Posterior vena cava (tissue), 2 donors: Measurements from ENCODE around the gene BICC1. TPM values are rescaled to one million over a fixed set of nuclear protein-coding genes. Genes with fewer than 3 reads are reported as not detected.

Experiments used
- DNase-seq: peaks from one replicate; pipeline ENCODE4 v3.0.0-alpha.2; 2020; ENCODE audit warnings: low spot score
- intact Hi-C, 2 donors: fragments of 100-400 bp; cut with DNase I; formaldehyde crosslinking; loops; one replicate each; pipeline versions ENCODE4 v1.14.1 to v1.14.2; 2022 to 2023
- total RNA-seq, 2 donors: library from RNA; stranded (reverse); fragmentation: NEBNext Ultra II Directional; extraction: Animal tissue kit (Norgen Biotek cat#: 25700); gene quantifications; one replicate each; pipeline ENCODE4 v1.2.1, GENCODE V29; 2021
- donor health status: DM: yes; HTN: yes; CAD: no.
- donor health status: DM: yes; HTN: yes; CAD: no.

Gene BICC1
- total RNA-seq, 2 donors from 2014 or later = 28.5 to 46.5 TPM

DNA sequence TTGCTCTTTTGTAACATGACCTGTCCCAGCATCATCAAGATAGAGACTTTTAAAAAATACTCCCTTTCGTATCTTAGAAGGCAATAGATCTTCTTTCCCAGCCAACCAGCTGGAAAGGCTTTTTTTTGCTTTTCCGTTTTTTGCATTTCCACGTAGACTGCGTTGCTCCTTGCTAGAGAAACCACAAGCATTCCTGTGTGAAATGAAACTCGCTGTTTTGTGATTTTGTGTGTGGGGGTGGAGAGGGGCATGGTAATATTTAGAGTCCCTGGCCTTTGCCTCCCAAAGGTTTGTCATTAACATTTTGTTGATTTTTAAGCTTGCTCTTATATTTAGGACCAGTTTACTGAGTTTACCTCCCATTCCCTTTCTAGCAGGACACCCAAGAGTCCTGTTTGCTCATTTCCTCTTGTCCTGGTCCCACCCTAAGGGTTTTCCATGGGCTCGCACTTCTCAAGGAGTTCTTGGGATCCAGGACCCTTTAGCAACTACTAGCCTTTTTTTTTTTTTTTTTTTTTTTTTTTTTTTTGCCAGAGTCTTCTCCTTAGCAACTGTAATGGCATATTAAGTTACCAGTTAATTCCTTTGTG is 243.6 kb downstream of the BICC1 start:
- intact Hi-C loops = no loop called here
- DNase-seq = no peak

DNA sequence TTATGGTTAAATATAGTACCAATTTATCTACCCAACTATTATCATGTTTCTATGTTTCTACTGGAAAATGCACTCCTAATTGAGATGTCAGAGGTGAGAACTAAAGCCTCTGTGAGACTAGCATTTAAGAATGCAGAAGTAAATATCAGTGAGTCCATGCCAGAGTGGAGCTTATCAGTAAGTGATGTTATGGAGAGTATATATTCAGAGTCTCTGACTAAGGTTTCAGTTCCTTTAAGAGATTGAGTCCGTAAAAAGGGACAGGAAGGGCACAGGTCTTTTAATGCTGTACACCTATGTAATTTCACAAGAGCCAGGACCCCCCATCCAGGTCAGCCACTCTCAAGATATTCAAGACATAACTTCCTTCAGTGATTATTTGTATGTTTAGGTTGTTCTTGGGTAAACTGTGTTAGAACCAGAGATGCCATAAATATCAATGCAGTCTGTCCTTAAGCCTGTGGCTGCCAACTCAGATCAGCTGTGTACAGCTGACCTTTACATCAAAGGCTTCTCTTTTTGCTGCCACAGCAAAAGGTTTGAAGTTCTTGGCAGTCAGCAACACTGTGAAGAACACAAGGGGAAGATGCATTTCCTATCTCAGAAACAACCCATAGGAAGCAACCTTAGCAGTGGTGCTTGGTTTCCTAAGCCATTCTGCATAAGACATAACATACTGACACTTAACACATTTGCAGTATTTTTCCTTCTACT is 244.8 kb downstream of the BICC1 start:
- intact Hi-C loops = no loop called here
- no peak for DNase-seq

DNA sequence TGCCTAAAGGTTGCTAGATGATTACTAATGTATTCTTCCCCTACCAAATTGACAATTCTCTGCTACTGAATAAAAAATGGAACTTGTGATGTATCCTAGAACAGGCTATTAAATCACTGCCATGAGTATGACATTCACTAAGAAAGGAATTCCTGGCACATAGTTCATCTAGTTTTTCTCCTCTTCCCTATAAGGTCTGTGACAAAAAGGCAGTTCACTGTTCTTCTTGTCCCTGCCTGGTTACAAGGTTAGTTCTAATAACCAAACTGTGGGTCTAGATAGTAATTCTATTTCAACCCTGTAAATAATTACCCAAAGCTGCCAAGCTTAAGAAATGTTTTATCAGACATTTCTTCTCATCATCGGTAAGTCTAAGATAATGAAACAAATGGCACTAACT is 245.6 kb downstream of the BICC1 start:
- DNase-seq = no peak
- intact Hi-C loops = no loop called here

DNA sequence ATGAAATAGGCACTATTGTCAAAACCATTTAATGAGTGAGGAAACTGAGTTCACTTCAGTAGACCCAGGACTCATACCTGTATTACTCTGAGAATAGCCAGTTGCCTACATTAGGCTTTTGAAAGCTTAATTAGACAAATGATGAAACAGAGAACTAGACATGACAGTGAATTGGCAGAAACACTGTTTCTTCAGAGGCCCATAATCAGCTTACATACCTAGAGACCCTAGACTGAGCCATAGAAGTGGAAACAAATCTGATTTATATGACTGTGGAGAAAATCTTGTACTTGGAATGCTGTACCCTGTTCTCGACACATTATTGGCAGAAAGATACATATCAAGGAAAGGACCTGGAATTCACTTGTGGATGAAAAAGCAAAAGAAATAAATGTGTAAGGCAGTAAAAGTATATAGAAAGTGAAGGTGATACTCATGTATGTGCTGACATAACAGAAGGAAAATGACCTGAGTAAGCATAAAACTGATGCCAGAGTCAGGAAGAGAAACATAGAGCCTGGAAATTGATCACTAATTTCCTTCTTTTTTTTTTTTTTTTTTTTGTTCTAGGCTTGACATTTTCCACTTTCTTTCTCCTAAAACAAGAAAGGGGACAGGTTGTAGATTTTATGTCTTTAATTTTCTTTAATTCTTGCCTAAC is 251.5 kb downstream of the BICC1 start:
- intact Hi-C loops = no loop called here
- no peak for DNase-seq

DNA sequence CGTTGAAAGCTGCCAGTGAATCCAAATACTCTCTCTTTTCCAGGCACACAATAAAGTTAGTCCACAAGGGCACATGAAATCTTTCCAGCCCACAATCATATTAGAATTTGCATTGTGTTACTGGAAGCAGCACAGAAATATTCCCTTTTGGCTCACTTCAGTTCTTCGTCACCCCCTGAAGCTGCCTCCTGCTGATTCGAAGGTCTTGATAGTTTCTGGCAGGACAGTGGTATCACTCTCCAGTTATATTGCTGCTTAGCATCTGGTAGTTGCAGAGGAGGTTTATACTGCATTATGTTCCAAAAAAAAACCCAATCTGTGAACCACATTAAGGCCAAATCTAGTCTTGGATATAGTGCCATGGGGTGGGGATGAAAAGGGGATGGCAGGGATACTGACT is 253.2 kb downstream of the BICC1 start:
- DNase-seq = no peak
- intact Hi-C loops = no loop called here

DNA sequence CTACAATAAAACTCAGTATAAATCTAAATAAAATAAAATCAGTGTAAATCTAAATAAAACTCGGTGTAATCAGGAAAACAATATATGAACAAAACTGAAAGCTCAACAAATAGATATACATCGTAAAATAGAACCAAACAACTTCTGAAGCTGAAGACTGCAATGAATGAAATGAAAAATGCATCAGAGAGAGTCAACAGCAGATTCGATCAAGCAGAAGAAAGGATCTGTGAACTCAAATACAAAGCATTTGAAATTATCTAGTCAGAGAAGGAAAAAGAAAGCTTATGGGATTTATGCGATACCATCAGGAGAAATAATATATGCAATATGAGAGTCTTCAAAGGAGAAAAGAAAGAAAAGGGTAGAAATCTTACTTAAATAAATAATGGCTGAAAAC is 255.0 kb downstream of the BICC1 start:
- intact Hi-C loops = no loop called here
- DNase-seq = no peak

DNA sequence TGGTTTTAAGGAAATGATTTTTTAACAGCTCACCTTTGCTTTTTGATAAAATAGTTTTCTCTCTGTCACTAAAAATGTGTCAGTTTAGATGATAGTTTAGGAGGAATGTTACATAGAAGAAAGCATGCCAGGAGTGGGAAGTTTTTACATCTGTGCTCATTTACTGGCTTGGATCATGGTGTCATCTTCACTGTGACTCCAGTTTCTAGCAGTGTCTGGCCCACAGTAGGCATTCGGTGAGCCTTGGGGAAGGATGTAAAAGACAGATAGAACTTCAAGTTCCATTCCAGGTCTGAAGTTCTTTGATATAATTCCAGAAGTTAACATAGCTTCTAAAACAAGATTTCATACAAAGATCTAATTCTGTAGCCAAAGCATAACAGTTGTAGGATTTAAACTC is 259.2 kb downstream of the BICC1 start:
- no peak for DNase-seq
- intact Hi-C loops = no loop called here

DNA sequence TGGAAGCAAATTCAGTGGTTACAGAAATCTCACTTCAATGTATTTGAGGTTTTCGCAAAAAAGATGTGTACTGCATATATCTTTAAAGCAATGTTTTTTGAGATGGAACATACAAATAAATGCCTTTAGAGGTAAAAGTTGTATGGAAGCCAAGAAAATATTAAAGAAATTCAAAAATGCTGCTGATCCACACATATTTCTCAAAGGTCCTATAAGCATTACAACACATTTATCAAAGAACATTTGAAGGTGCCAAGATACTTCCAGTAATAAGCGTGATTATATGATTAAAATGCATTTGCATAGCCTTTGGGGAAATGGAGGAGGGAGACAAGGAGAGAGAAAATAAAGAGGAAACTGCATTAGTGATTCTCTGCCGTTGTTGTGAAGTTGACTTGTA is 260.1 kb downstream of the BICC1 start:
- intact Hi-C loops = no loop called here
- DNase-seq = no peak

DNA sequence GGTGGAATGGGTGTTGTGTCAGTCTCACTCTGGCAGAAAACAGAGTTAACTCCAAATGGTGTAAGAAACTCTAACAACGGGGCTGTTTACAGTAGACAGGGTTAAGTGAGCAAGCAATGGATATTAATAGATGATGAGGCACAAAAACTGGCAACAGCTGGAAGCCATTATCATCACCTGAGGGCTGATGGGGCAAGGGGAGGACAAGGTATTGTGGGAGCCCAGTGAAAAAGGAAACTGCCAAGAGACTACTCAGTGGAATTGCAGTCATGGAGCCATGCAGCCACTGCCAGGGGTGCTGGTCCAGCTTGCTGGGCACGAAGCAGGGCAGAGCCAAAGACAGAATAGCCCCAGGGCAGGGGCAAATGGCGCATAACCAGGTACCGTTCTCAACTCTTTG is 260.7 kb downstream of the BICC1 start:
- DNase-seq = no peak
- intact Hi-C loops = no loop called here

DNA sequence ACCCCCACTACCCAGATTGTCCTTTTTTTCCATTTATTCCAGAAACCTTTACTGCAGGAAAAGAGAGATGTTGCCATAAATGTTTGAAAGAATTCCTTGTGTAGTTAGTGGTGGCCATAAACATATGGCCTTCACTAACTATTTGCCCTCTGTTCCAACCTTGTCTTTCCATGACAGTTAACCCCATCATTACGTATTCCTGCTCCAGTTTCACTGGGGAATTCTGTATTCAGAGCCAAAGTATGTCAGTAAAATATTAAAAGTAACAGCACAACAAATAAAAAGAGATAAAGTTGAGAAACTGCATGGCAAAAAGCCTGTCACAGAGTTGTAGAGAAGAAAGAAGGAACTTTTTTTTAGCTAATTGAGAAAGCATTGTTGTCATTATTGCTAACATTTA is 261.3 kb downstream of the BICC1 start:
- intact Hi-C loops = no loop called here
- DNase-seq = no peak

DNA sequence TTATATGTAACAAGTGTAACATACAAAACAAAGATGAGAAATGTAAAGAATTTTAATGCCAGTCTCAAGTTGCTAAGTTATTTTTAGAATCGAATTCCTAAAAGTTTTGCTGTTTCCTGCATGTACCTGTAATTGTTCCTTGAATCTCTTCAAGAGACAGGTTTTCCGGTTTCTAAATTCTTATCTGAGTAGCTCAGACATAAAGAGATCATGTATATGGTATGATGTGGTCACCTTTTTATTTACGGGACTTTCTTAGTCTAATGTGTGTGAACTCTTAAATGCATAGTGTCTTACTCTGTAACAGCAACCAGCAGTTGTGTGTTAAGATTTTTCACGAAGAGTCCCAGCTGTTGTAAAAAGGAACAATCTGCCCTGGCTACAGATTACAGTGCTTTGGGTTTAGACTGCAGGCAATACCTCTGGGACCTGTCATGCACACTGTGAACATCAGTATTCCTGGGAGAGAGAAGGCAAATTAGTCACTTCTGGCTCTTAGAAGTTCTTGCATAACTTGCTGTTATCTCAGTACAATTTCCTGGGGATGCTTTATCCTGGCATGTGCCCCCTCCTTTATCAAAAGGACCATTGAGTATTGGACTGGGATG is 263.4 kb downstream of the BICC1 start:
- intact Hi-C loops = no loop called here
- DNase-seq = no peak

DNA sequence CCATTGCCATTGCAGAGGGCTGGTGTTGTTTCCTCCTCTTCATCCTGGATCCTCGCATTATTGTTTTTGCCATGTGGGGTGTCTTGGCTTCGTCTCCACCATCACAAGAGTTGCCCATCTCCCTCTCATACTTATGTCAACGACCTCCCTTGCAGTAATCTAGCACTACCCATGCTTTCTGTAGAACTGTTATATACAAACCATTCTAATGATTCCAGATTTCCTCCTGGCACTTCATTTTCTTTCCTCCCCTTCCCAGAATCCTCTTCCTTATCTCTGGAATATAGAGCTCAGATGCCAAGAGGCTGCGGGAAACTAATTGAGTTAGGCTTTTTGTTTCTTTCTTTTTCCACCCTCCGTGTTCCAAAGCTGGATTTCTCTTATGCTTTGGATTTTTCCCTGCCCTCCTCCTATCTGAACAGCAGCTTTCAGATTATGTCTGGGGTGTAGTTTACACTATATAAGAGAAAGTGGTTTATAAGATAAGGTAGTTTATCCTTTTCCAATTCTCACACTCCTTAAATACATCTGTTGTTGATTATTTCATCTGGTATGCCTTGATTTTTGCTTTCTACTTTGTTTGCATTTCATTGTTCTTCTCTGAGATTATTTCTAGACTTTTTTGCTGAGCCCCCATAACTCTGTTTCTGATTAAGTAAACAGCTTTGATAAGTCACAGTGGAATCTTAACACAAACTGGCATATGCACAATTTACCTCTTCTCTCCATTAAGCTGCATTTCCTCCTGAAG is 264.1 kb downstream of the BICC1 start:
- no peak for DNase-seq
- intact Hi-C loops = no loop called here

DNA sequence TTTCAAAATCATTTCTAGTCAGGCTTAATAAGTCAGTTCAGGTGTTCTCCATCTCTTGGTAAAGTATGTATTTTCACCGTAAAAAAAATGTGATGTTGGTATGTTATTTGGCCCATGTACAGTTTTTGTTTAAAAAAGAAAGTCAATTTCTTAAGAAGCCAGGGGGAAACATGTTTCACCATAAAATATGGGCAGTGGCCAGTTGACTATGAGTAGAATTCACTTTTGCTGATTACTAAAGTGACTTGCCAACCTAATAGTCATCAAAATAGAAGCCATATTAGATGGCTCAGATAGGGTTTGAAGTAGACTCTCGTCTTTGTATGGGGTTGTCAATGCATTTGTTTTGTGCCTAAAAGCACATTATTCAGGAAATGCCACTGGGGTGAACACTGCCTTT is 266.3 kb downstream of the BICC1 start:
- DNase-seq = no peak
- intact Hi-C loops = no loop called here

DNA sequence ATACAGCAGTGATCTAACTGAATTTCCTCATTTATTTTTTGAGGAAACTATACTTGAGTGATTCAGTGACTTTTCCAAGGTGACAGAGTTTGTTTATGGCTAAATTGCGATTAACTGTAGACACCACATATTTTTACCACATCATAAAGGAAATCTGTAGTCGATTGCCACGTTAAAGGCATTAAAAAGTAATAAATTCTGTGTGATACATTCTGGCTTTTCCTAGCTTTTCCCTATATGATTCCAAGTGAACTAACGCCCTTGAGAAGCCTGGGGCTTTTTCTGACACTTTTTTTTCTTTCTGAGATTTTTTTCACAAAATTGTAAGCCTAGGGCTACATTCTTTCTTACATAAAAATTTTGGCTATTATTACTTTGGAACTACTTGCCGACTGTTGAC is 266.9 kb downstream of the BICC1 start:
- DNase-seq = no peak
- intact Hi-C loops = no loop called here

DNA sequence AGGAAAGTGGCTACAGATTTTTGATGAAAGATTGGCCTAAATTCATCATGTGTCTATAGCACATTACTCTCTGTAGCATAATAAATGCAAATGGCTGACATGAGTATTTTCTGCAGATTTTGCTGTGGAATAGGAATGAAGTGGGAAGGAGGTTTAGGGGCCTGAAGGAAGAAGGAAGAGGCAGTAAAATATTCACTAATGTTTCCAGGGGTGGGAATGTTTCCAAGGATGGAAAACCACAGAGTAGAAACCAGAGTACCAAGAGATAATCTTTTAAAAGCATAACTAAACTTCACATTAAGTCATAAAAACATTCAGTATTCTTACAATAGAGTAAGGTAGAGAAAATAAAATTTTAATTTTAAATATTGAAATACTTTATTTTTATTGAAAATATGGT is 267.8 kb downstream of the BICC1 start:
- intact Hi-C loops = no loop called here
- DNase-seq = no peak

DNA sequence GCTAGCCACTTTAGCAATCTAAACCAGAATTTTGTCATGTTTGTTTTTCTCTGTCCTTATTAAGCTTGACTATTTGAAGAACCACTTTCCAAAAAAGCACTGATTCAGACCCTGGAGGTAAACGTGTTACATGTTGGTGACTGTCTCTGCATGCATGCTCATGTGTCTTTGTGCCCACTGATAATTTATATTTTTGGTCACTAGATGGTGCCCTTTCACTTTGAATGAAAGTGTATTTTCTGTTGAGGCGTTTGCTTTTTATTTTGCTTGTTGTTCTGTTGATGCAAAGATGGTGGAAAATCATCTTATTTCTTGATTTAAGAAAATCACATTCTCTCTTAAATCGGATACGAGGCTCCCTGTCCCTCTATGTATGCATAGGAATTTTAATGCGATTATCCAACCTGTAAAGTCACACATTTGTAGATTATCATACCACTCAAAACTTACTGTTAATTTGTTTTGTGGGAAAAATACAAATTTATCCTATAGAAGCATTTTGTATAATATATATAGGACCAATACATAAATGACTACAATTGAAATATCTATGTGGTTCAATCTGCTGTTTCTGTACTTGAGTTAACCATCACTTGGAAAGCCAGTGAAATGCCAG is 269.3 kb downstream of the BICC1 start:
- DNase-seq = no peak
- intact Hi-C loops = no loop called here

DNA sequence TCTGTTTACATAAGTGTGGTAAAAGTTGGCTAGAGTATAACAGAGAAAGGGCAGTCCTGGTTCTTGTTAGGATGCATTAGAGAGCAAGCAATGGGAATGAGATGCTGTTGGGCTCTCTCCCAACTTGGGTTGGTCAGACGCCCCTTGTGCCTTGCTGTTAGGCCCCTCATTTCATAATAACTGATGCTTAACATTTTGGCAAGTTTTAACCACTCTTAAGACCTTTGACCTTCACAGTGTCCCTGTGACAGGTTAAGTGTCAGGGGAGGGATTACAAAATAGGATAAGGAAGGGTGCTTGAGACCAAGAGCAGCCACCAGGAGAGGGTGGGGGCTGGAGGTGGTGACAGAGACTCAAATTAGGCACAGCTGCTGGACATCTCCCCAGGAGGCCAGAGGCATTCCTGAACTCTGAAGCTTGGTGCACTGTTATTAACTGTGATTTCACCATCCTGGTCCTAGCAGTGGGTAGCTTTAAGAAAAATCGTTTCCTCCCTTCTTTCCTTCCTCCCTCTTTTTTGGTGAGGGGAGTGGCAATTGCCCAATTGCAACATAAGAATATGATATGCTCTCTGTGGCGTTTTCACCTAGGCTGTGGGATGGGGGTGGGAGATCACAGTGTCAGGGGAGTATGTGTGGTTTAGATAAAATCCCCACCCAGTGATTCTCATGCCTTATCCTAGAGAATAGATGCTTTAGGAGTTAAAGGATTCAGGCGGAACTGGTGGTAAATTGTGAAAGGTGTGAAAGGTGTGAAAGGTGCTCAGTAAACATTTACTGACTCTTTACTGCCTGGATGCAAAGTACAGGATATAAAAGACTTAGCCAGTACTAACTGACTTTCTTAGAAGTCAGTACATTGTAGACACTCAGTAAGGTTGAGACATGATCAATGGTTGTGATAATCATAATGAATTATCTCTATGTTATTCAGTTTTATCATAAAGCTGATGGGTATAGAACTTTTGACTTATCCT is 270.5 kb downstream of the BICC1 start:
- DNase-seq = no peak
- intact Hi-C loops = no loop called here

DNA sequence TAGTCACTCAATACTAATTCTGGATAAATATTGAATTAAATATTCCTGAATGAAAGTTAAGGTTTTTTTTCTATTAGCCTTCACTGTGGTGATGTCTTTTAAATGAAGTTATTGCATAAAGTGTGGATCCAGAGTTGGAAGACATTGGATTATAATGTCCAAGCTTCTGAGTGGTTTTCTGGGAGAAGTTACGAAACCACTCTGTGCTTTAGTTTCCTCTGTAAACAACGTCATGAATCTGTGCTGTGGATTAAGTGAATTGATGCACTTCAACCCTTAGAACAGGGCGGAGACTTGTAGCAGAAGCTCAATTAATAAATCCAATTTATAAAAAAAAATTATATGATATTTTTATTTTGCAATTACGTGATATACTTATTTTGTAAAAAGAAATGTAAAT is 271.7 kb downstream of the BICC1 start:
- intact Hi-C loops = no loop called here
- DNase-seq = no peak
